ENCODE results near the gene COBL.

DNA sequence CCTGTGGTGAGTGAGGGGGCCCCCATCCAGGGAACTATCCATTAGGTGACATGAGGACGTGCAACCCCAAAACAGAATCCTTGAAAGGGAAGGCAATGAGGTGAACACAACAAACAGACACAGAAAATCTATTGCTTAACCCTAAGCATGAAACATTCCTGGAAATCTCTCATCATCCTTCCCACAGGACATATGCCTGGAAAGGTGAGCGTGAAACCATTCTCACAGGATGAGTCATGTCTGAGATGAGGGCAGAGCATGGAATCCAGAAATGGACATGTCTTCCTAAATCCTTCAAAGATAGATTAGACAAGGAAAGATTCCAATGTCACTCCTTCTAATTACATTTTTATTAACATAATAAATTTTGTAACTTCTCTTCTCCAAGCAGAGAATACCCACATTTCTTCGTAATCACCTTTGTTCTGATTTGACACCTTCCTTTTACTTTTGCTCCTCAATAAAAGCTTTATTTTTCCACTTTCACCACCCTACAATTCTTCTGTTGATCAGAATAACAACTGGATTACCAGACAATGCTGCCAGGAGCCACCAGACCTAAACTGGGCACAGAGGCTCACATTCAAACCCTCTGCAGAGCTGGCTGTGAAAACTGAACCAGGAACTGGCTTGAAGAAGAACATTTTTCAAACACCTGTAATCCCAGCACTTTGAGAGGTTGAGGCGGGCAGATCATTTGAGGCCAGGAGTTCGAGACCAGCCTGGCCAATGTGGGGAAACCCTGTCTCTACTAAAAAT lies 67.2 kb downstream of the COBL start:
- TF ChIP-seq, protein P1, sequence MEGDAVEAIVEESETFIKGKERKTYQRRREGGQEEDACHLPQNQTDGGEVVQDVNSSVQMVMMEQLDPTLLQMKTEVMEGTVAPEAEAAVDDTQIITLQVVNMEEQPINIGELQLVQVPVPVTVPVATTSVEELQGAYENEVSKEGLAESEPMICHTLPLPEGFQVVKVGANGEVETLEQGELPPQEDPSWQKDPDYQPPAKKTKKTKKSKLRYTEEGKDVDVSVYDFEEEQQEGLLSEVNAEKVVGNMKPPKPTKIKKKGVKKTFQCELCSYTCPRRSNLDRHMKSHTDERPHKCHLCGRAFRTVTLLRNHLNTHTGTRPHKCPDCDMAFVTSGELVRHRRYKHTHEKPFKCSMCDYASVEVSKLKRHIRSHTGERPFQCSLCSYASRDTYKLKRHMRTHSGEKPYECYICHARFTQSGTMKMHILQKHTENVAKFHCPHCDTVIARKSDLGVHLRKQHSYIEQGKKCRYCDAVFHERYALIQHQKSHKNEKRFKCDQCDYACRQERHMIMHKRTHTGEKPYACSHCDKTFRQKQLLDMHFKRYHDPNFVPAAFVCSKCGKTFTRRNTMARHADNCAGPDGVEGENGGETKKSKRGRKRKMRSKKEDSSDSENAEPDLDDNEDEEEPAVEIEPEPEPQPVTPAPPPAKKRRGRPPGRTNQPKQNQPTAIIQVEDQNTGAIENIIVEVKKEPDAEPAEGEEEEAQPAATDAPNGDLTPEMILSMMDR (IDR thresholded peaks at IDR 0.05) = no peak
- no peak for TF ChIP-seq POLR2A (IDR thresholded peaks at IDR 0.05)
